A673 (cell line): ENCODE data around the gene ERICH6B. TPM values are rescaled to one million over a fixed set of nuclear protein-coding genes. Genes with fewer than 3 reads are reported as not detected.
A peak's percentile ranks its signal among the peaks of the same experiment; 100 is the strongest.

ENCODE experiments used
- BruUV-seq: library from RNA; stranded (reverse); fragments of 400-500 nt; replicated peaks from 2 replicates; lab custom pipeline; 2021; lab: Mats Ljungman, UMichigan
- CTCF ChIA-PET: fragments of 300-600 bp; sonication (Branson Sonifier 250); formaldehyde crosslinking; loops from one replicate; lab custom pipeline; 2022; ENCODE audit warnings: antibody characterized with exemption; lab: Charles Lee
- POLR2A ChIA-PET: fragments of 300-600 bp; sonication (Branson Sonifier 250); formaldehyde crosslinking; loops from one replicate; lab custom pipeline; 2022; ENCODE audit warnings: antibody characterized with exemption; ENCODE audit not compliant: low non-redundant PET; lab: Charles Lee
- DNase-seq: peaks from one replicate; pipeline ENCODE4 v3.0.0-alpha.2; 2015; ENCODE audit warnings: low spot score
- H3K27ac ChIP-seq: fragments of 200-600 bp; sonication (generic); 2 replicates; pipeline ENCODE4 v1.5.1; 2016; ENCODE audit warnings: mixed run types, low read depth, mild to moderate bottlenecking, mixed read lengths, antibody characterized with exemption, low read length; ENCODE audit not compliant: poor library complexity, severe bottlenecking
- H3K27me3 ChIP-seq: fragments of 200-600 bp; sonication (generic); replicated peaks from 2 replicates; pipeline ENCODE4 v1.6.1; 2017; ENCODE audit warnings: mixed run types, low read depth, mild to moderate bottlenecking, mixed read lengths, antibody characterized with exemption, low read length; ENCODE audit not compliant: insufficient read depth, poor library complexity
- H3K36me3 ChIP-seq: fragments of 200-600 bp; sonication (generic); 2 replicates; pipeline ENCODE4 v1.6.1; 2016; ENCODE audit warnings: mixed run types, mild to moderate bottlenecking, mixed read lengths, antibody characterized with exemption, low read length; ENCODE audit not compliant: insufficient read depth, poor library complexity, severe bottlenecking
- H3K4me1 ChIP-seq: fragments of 200-600 bp; sonication (generic); 2 replicates; pipeline ENCODE4 v1.6.1; 2017; ENCODE audit warnings: mixed run types, mild to moderate bottlenecking, mixed read lengths, antibody characterized with exemption, low read length; ENCODE audit not compliant: insufficient read depth, poor library complexity, severe bottlenecking
- H3K4me3 ChIP-seq: fragments of 200-600 bp; sonication (generic); 2 replicates; pipeline ENCODE4 v1.5.1; 2016; ENCODE audit warnings: low read depth, mixed run types, mild to moderate bottlenecking, mixed read lengths, low read length; ENCODE audit not compliant: poor library complexity, severe bottlenecking
- H3K9me3 ChIP-seq: fragments of 200-600 bp; sonication (generic); 2 replicates; pipeline ENCODE4 v1.6.1; 2016; ENCODE audit warnings: mixed run types, low read depth, mild to moderate bottlenecking, mixed read lengths, antibody characterized with exemption, low read length; ENCODE audit not compliant: poor library complexity, severe bottlenecking
- EZH2 ChIP-seq: fragments of 200-600 bp; sonication (generic); IDR thresholded peaks from 2 replicates; pipeline ENCODE4 v1.6.1; 2017; ENCODE audit warnings: borderline replicate concordance, low read depth, mild to moderate bottlenecking, mixed read lengths, antibody characterized with exemption, low read length; ENCODE audit not compliant: poor library complexity, severe bottlenecking
- intact Hi-C: fragments of 100-400 bp; cut with micrococcal nuclease; formaldehyde crosslinking; loops from one replicate; pipeline ENCODE4 v1.10.0; 2022; ENCODE audit not compliant: unreplicated experiment
- total RNA-seq: library from RNA; stranded (reverse); gene quantifications from 2 replicates; pipeline ENCODE4 v1.2.3, GENCODE V29; 2021
- TF ChIP-seq, protein P1 (sequence below): fragments of 300-800, 200-600 bp; sonication (generic); conservative IDR thresholded peaks from 2 replicates; pipeline ENCODE4 v1.5.1; 2017; ENCODE audit warnings: low read depth, mild to moderate bottlenecking, antibody characterized with exemption, low read length, moderate library complexity, mixed read lengths

Gene ERICH6B
- total RNA-seq, 1 experiment from 2014 or later = not detected

DNA sequence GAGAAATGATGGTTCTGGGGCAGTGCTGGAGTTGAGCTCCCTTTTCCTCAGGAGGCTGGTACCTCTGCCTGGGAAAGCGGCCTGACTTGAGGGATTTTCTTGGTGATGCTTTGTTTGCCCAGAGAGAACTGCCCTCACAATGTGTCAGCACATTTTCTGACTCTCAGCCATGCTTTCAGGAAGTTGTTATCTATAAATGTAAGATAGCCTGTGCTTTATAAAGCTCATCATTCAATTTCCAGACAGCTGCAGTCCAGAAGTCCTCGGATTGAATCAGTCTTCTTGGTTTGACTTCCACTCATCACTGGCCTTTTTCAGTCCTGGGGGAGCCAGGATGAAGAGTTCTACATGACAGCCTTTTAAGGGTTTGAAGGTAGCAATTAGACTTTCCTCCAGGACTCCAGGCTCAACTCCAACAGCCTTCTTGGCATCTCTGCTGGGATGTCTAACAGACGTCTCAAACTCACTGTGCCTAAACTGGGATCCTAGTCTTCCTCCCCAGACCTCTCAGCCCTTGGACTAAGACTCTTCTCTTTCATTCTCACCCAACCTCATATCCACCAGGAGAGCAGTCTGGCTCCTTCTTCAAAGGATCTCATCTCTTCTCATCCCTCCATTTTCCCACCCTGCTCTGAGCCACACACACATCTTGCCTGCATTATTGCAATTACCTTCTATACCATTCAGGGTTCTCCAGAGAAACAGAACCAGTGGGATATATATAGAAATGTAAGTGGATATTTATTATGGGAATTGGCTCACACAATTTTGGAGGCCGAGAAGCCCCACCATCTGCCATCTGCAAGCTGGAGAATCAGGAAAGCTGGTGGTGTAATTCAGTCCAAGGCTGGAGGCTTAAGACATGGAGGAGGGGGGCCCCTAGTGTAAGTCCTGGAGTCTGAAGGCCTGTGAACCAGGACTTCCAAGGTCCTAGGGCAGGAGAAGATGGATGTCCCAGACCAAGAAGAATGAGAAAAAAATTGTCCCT is 13.1 kb downstream of the ERICH6B start:
- Histone ChIP-seq H3K4me3 (no peak overlapping the region), H3K27me3 (no peaks in the 10 kb centered on the region), H3K9me3 (no peaks in the 10 kb centered on the region), H3K4me1 (peaks cover 6% of the 10 kb centered on the region), H3K36me3 (no peaks in the 10 kb centered on the region), H3K27ac (peak overlapping the region; percentile 24)
- DNase-seq = no peak
- ChIA-PET POLR2A (no interaction called here), CTCF (no interaction called here)
- TF ChIP-seq, protein P1, sequence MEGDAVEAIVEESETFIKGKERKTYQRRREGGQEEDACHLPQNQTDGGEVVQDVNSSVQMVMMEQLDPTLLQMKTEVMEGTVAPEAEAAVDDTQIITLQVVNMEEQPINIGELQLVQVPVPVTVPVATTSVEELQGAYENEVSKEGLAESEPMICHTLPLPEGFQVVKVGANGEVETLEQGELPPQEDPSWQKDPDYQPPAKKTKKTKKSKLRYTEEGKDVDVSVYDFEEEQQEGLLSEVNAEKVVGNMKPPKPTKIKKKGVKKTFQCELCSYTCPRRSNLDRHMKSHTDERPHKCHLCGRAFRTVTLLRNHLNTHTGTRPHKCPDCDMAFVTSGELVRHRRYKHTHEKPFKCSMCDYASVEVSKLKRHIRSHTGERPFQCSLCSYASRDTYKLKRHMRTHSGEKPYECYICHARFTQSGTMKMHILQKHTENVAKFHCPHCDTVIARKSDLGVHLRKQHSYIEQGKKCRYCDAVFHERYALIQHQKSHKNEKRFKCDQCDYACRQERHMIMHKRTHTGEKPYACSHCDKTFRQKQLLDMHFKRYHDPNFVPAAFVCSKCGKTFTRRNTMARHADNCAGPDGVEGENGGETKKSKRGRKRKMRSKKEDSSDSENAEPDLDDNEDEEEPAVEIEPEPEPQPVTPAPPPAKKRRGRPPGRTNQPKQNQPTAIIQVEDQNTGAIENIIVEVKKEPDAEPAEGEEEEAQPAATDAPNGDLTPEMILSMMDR = no peak
- TF ChIP-seq EZH2 = no peak
- intact Hi-C loops = no loop called here
- BruUV-seq = no TSS peak

DNA sequence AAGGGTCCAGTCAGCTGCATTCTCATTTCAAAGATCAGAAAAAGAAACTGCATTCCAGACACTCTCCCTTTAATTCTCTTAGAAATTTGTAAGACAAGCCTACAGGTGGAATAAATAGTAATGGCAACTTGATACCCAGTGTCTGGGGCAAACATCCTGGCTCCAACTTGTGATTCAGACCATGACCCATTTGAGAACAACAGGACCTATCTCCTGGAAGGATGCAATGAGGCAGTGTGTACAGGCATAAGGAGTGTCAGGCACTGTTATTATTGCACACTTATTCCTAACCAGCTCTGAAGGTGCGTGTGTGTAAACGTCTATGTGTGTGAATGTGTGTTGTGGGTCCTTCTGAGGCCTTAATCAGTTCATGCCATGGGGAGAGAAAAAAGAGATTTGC is 13.9 kb downstream of the ERICH6B start:
- no TSS peak for BruUV-seq
- ChIA-PET POLR2A (no interaction called here), CTCF (no interaction called here)
- Histone ChIP-seq H3K4me3 (no peak overlapping the region), H3K4me1 (peaks cover 3% of the 10 kb centered on the region), H3K36me3 (no peaks in the 10 kb centered on the region), H3K27me3 (no peaks in the 10 kb centered on the region), H3K27ac (peak overlapping the region; percentile 24), H3K9me3 (no peaks in the 10 kb centered on the region)
- intact Hi-C loops = no loop called here
- DNase-seq = no peak
- TF ChIP-seq EZH2 = no peak
- TF ChIP-seq, protein P1 = no peak

DNA sequence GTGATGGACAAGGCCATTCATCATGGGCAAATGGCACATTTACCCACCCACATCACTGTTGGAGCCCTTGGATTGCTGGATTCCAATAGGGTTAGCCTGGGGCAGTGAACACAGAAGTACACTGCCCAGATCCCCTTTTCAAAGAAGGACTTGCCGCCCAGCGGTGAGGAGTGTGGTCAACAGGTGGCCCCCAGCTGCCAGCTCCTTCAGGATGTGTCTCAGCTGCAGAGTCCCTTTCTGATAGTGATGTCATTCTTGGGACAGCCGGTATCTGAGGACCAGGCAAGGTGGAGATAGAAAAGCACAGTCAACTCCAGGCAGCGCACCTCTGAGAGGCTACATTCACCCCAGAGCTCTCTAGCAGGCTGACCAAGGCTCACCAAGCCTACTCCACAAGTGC is 16.9 kb downstream of the ERICH6B start:
- no peak for DNase-seq
- TF ChIP-seq EZH2 = no peak
- TF ChIP-seq, protein P1 = no peak
- H3K36me3 ChIP-seq = no peaks in the 10 kb centered on the region
- no peaks in the 10 kb centered on the region for H3K27me3 ChIP-seq
- POLR2A ChIA-PET = no interaction called here
- intact Hi-C loops = no loop called here
- H3K9me3 ChIP-seq = no peaks in the 10 kb centered on the region
- H3K27ac ChIP-seq = no peak overlapping the region
- H3K4me3 ChIP-seq = no peak overlapping the region
- peaks cover 3% of the 10 kb centered on the region for H3K4me1 ChIP-seq
- CTCF ChIA-PET = no interaction called here
- no TSS peak for BruUV-seq
